Left forelimb (tissue), 1 donor: ENCODE measurements around the gene EVI2A.

ENCODE experiments used
- DNase-seq: peaks from one replicate; pipeline ENCODE4 v3.0.0-alpha.2; 2018; ENCODE audit warnings: low spot score

Gene EVI2A

DNA sequence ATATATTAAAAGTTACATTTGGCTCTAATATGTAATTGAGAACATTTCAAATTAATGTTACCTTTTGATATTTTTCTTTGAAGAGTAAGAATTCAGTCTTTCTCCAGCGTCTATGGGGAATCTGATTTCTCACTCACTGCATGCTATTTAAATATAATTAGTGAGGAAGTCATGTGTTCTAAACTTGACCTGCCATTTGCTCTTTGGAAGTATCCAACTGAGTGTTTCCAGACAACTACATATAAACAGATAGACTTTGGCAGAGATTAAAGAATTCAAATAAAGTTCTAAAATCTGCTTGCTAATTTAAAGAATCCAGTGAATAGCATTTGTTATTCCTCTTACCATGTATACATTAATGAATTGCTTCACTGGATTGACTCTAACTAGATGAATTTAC lies 47.9 kb downstream of the EVI2A start:
- DNase-seq = no peak

DNA sequence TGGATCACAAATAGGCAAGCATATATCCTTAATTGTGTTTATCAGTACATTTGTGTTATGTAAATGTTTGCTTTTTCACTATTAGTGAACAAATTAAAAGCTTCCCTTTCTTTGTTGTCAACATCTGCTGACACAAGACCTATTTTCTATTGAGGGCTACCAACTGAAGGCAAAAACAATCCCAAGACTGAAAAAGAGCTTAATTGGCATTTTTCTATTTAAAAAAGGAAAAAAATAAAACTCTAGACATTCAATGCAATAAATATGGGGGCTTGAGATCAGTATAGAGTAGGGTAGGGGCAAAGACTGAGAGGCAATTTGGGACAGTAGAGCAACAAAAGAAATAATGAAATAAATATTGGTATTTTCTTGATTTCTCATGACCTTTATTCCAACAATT lies 48.6 kb downstream of the EVI2A start:
- no peak for DNase-seq

DNA sequence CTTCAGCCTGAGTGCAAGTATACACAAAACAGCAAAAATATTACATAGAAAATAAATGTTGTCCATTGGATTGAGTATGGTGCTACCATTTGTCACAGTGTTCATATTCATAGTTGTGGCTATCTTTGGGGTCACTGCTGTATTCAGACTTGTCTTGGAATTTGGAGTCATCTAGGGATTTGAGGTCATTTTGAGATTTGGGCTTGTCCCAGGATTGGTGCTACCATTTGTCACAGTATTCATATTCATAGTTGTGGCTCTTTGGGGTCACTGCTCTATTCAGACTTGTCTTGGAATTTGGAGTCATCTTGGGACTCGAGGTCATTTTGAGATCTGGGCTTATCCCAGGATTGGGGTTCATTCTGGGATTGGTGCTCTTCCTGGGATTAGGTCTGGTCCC lies 49.2 kb downstream of the EVI2A start:
- no peak for DNase-seq

DNA sequence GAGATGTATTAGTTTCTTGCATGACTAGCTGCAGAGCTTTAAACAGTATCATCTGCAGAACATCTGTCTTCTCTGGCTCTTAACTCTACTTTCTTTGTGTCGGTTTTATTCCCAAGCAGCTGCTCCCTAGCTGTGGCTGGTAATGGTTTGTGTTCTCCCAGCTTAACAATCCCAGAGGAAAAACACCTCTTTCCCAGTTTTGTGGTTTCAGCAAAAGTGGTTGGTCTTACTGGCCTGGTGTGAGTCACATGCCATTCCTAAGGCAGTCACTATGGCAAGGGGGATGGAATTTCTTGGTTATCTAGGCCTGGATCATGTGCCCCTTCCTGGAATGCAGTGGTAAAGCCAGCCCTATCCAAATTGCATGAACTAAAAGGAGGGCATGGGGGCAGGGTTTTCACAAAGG lies 51.8 kb downstream of the EVI2A start:
- DNase-seq = no peak

DNA sequence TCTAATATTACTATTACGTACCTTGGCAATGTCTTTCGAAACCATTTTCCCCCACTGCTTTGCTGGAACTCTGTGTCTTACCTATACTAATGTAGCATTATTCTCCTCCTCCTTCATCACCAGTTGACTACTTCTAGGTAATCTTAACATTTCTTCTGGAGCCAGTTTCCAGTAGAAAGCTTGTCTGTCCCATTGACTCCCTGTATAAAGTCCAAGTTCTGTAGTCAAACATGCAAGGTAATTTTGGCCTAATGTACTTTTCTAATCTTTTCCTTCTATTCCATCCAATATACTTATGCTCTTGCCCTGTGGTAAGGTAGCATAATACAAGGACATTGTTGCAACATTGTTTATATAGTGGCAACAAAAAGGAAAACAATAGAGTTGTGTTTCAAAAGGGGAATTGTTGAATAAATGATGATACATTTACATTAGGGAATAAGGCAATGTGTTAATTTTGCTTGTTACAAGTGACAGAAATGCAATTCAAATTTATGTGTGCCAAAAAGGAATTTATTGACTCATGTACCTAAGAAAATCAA lies 52.3 kb downstream of the EVI2A start:
- DNase-seq = no peak
